H9 (cell line): ENCODE results near the gene MFAP3. TPM values are rescaled to one million over a fixed set of nuclear protein-coding genes. Genes with fewer than 3 reads are reported as not detected.

Source experiments
- DNase-seq: peaks from one replicate; pipeline ENCODE4 v3.0.0-alpha.2; 2017
- H2AFZ ChIP-seq: one replicate; pipeline ENCODE4 v1.6.1; 2013; ENCODE audit warnings: mild to moderate bottlenecking, low read length, control low read depth, moderate library complexity
- H2AK5ac ChIP-seq: 2 replicates; pipeline ENCODE4 v1.6.1; 2013; ENCODE audit warnings: low read length, control low read depth, mixed read lengths; ENCODE audit not compliant: insufficient read length
- H2BK120ac ChIP-seq: one replicate; pipeline ENCODE4 v1.6.1; 2013; ENCODE audit warnings: low read depth, mild to moderate bottlenecking, low read length, control low read depth, inconsistent platforms; ENCODE audit not compliant: poor library complexity, severe bottlenecking
- H2BK12ac ChIP-seq: 2 replicates; pipeline ENCODE4 v1.6.1; 2013; ENCODE audit warnings: low read length, control low read depth, mixed read lengths, low read depth; ENCODE audit not compliant: insufficient read length
- H2BK15ac ChIP-seq: 2 replicates; pipeline ENCODE4 v1.6.1; 2013; ENCODE audit warnings: low read depth, low read length, control low read depth
- H2BK20ac ChIP-seq: one replicate; pipeline ENCODE4 v1.6.1; 2013; ENCODE audit warnings: low read depth, mild to moderate bottlenecking, low read length, control low read depth, inconsistent platforms; ENCODE audit not compliant: poor library complexity, severe bottlenecking
- H2BK5ac ChIP-seq: 2 replicates; pipeline ENCODE4 v1.6.1; 2013; ENCODE audit warnings: low read length, control low read depth, mixed read lengths; ENCODE audit not compliant: insufficient read length
- H3K14ac ChIP-seq: 2 replicates; pipeline ENCODE4 v1.6.1; 2013; ENCODE audit warnings: low read length, control low read depth; ENCODE audit not compliant: insufficient read depth
- H3K18ac ChIP-seq: 2 replicates; pipeline ENCODE4 v1.6.1; 2013; ENCODE audit warnings: low read depth, mild to moderate bottlenecking, mixed read lengths, low read length, control low read depth; ENCODE audit not compliant: insufficient read length
- H3K23ac ChIP-seq: 2 replicates; pipeline ENCODE4 v1.6.1; 2013; ENCODE audit warnings: low read length, control low read depth, mixed read lengths, low read depth; ENCODE audit not compliant: insufficient read length
- H3K23me2 ChIP-seq: 2 replicates; pipeline ENCODE4 v1.6.1; 2013; ENCODE audit warnings: low read depth, mild to moderate bottlenecking, mixed read lengths, low read length, control low read depth; ENCODE audit not compliant: insufficient read length, poor library complexity, severe bottlenecking
- H3K27ac ChIP-seq: 2 replicates; pipeline ENCODE4 v1.5.1; 2013; ENCODE audit warnings: low read length, control low read depth, mixed read lengths, low read depth; ENCODE audit not compliant: insufficient read length
- H3K27me3 ChIP-seq: 2 replicates; pipeline ENCODE4 v1.6.1; 2013; ENCODE audit warnings: low read length, control low read depth, inconsistent platforms; ENCODE audit not compliant: insufficient read depth
- H3K4ac ChIP-seq: 2 replicates; pipeline ENCODE4 v1.6.1; 2013; ENCODE audit warnings: low read depth, mild to moderate bottlenecking, control low read depth, inconsistent platforms, low read length, moderate library complexity
- H3K4me1 ChIP-seq: 2 replicates; pipeline ENCODE4 v1.6.1; 2013; ENCODE audit warnings: low read length, control low read depth, inconsistent platforms; ENCODE audit not compliant: insufficient read depth
- H3K4me2 ChIP-seq: 2 replicates; pipeline ENCODE4 v1.6.1; 2013; ENCODE audit warnings: low read length, control low read depth, mixed read lengths; ENCODE audit not compliant: insufficient read length, insufficient read depth
- H3K56ac ChIP-seq: 2 replicates; pipeline ENCODE4 v1.6.1; 2013; ENCODE audit warnings: low read depth, mild to moderate bottlenecking, mixed read lengths, low read length, control low read depth; ENCODE audit not compliant: insufficient read length
- H3K79me1 ChIP-seq: 2 replicates; pipeline ENCODE4 v1.6.1; 2013; ENCODE audit warnings: low read depth, mild to moderate bottlenecking, moderate library complexity, low read length, control low read depth, inconsistent platforms; ENCODE audit not compliant: insufficient read depth, poor library complexity, severe bottlenecking
- H3K79me2 ChIP-seq: 2 replicates; pipeline ENCODE4 v1.6.1; 2013; ENCODE audit warnings: low read length, control low read depth, inconsistent platforms; ENCODE audit not compliant: insufficient read depth
- H3K9ac ChIP-seq: 2 replicates; pipeline ENCODE4 v1.6.1; 2013; ENCODE audit warnings: low read length, control low read depth, mixed read lengths; ENCODE audit not compliant: insufficient read length; ENCODE audit errors: extremely low read depth
- H3K9me3 ChIP-seq: one replicate; pipeline ENCODE4 v1.6.1; 2013; ENCODE audit warnings: low read depth, low read length, inconsistent platforms; ENCODE audit not compliant: control insufficient read depth
- H3T11ph ChIP-seq: one replicate; pipeline ENCODE4 v1.6.1; 2013; ENCODE audit warnings: mild to moderate bottlenecking, low read length, control low read depth, inconsistent platforms
- H4K20me1 ChIP-seq: one replicate; pipeline ENCODE4 v1.6.1; 2013; ENCODE audit not compliant: control insufficient read depth, insufficient read length, insufficient read depth
- H4K5ac ChIP-seq: 2 replicates; pipeline ENCODE4 v1.6.1; 2013; ENCODE audit warnings: low read depth, mild to moderate bottlenecking, mixed read lengths, low read length, control low read depth; ENCODE audit not compliant: insufficient read length
- H4K8ac ChIP-seq: replicated peaks from 2 replicates; pipeline ENCODE4 v1.6.1; 2013; ENCODE audit warnings: low read length, control low read depth, mixed read lengths, low read depth; ENCODE audit not compliant: insufficient read length
- H4K91ac ChIP-seq: 2 replicates; pipeline ENCODE4 v1.6.1; 2013; ENCODE audit warnings: low read depth, mild to moderate bottlenecking, moderate library complexity, mixed read lengths, low read length, control low read depth; ENCODE audit not compliant: insufficient read length
- H3K27ac Mint-ChIP-seq, 3 experiments: 2 replicates in 2 of 3; 3 replicates in 1 of 3; pipeline ENCODE4 v1.8.0; 2020 to 2021; ENCODE audit warnings: mixed read lengths in 3 of 3, mild to moderate bottlenecking in 1 of 3, moderate library complexity in 1 of 3
- H3K27me3 Mint-ChIP-seq: 2 replicates; pipeline ENCODE4 v1.8.0; 2021; ENCODE audit warnings: low read depth, mild to moderate bottlenecking, moderate library complexity, mixed read lengths
- H3K36me3 Mint-ChIP-seq, 3 experiments: 2 replicates in 2 of 3; 3 replicates in 1 of 3; pipeline ENCODE4 v1.8.0; 2020 to 2021; ENCODE audit warnings: low read depth in 3 of 3, mixed read lengths in 3 of 3; ENCODE audit not compliant: insufficient read depth in 1 of 3
- H3K4me1 Mint-ChIP-seq, 2 experiments: 2 replicates each; pipeline ENCODE4 v1.8.0; 2020; ENCODE audit warnings: mixed read lengths in 2 of 2
- H3K4me3 Mint-ChIP-seq, 2 experiments: 2 replicates in 1 of 2; 3 replicates in 1 of 2; pipeline ENCODE4 v1.8.0; 2020 to 2021; ENCODE audit warnings: mild to moderate bottlenecking in 2 of 2, mixed read lengths in 2 of 2, moderate library complexity in 1 of 2
- H3K9me3 Mint-ChIP-seq, 2 experiments: 2 replicates in 1 of 2; 3 replicates in 1 of 2; pipeline ENCODE4 v1.8.0; 2020; ENCODE audit warnings: mild to moderate bottlenecking in 2 of 2, mixed read lengths in 2 of 2, moderate library complexity in 1 of 2
- total RNA-seq: library from RNA; stranded (reverse); gene quantifications from 2 replicates; pipeline ENCODE4 v1.2.1, GENCODE V29; 2021
- TF ChIP-seq, protein P1 (sequence below): fragments of 200-600 bp; sonication (generic); conservative IDR thresholded peaks from 3 replicates; pipeline ENCODE4 v1.8.0; 2021; ENCODE audit warnings: antibody characterized with exemption, mild to moderate bottlenecking

MFAP3 gene
- total RNA-seq, 1 experiment from 2014 or later = 24.5 TPM

GRCh38 chr5:154000703-154001102 is 38.1 kb upstream of the MFAP3 start:
- no peak overlapping the region for H3K27ac ChIP-seq
- H2BK20ac ChIP-seq = no peak overlapping the region
- no peak overlapping the region for H3K9ac ChIP-seq
- no peak overlapping the region for H4K8ac ChIP-seq
- no peak overlapping the region for H2BK15ac ChIP-seq
- H2AK5ac ChIP-seq = no peak overlapping the region
- H3K79me1 ChIP-seq = no peaks in the 10 kb centered on the region
- H3K4me2 ChIP-seq = no peak overlapping the region
- H3K79me2 ChIP-seq = no peaks in the 10 kb centered on the region
- no peak overlapping the region for H3K4ac ChIP-seq
- no peak overlapping the region for H2AFZ ChIP-seq
- H4K20me1 ChIP-seq = no peaks in the 10 kb centered on the region
- no peak overlapping the region for H3T11ph ChIP-seq
- no peak overlapping the region for H2BK5ac ChIP-seq
- H3K23ac ChIP-seq = no peak overlapping the region
- no peaks in the 10 kb centered on the region for H3K9me3 ChIP-seq
- Mint-ChIP-seq H3K36me3 (peaks cover 0 to 3% (median 0%) of the 10 kb centered on the region in 3 experiments; a peak in 2 of 7 replicates), H3K27ac (no peak overlapping the region), H3K4me1 (no peaks in the 10 kb centered on the region), H3K27me3 (no peaks in the 10 kb centered on the region), H3K4me3 (no peak overlapping the region), H3K9me3 (no peaks in the 10 kb centered on the region)
- DNase-seq = no peak
- H3K56ac ChIP-seq = no peak overlapping the region
- no peaks in the 10 kb centered on the region for H3K23me2 ChIP-seq
- H3K18ac ChIP-seq = no peak overlapping the region
- no peaks in the 10 kb centered on the region for H3K27me3 ChIP-seq
- TF ChIP-seq, protein P1, sequence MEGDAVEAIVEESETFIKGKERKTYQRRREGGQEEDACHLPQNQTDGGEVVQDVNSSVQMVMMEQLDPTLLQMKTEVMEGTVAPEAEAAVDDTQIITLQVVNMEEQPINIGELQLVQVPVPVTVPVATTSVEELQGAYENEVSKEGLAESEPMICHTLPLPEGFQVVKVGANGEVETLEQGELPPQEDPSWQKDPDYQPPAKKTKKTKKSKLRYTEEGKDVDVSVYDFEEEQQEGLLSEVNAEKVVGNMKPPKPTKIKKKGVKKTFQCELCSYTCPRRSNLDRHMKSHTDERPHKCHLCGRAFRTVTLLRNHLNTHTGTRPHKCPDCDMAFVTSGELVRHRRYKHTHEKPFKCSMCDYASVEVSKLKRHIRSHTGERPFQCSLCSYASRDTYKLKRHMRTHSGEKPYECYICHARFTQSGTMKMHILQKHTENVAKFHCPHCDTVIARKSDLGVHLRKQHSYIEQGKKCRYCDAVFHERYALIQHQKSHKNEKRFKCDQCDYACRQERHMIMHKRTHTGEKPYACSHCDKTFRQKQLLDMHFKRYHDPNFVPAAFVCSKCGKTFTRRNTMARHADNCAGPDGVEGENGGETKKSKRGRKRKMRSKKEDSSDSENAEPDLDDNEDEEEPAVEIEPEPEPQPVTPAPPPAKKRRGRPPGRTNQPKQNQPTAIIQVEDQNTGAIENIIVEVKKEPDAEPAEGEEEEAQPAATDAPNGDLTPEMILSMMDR = no peak
- no peak overlapping the region for H4K91ac ChIP-seq
- H2BK120ac ChIP-seq = no peak overlapping the region
- H2BK12ac ChIP-seq = no peak overlapping the region
- H3K4me1 ChIP-seq = no peaks in the 10 kb centered on the region
- no peak overlapping the region for H4K5ac ChIP-seq
- H3K14ac ChIP-seq = no peak overlapping the region
